ENCODE results near the gene TXNDC16. TPM values are rescaled to one million over a fixed set of nuclear protein-coding genes. Genes with fewer than 3 reads are reported as not detected.

TXNDC16 gene
- total RNA-seq, 1 experiment from 2014 or later: 13.2 TPM

DNA sequence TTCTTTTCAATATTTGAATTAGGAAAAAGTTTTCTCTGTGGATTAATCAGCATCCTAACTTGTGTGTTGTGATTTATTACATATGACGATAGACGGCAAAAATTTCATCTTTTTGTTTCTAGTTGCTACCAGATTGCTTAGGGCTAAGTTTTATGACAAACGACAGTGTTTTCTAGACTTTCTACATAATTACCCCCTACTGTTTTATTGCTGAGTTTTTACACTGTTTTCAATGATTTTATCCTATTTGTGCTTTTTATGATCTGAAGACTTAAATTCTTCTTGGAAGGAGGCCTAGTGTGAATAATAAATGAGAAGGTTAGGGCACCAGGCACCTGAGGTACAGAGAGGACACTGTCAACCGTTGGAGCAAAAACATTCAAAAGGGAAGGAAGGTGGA lies 88.1 kb downstream of the TXNDC16 start:
- Mint-ChIP-seq H3K4me1 (no peaks in the 10 kb centered on the region), H3K4me3 (no peak overlapping the region), H3K27me3 (ENCODE audit: low read depth) (no peaks in the 10 kb centered on the region; the same call in 1 of the 2 replicates), H3K36me3 (ENCODE audit: insufficient read depth in 1 of 3, low read depth in 3 of 3) (peaks cover 7 to 17% (median 15%) of the 10 kb centered on the region in 3 experiments; a peak in 6 of 7 replicates), H3K9me3 (peaks cover 0 to 6% of the 10 kb centered on the region in 2 experiments; a peak in 4 of 5 replicates), H3K27ac (no peak overlapping the region; a peak in 1 of 7 replicates)
- Histone ChIP-seq H3K23ac (ENCODE audit: insufficient read length, low read depth, low read length) (no peak overlapping the region), H3K56ac (ENCODE audit: insufficient read length, low read depth, low read length) (no peak overlapping the region), H3K4me2 (ENCODE audit: insufficient read depth, insufficient read length, low read length) (no peak overlapping the region), H3K4ac (ENCODE audit: low read depth, low read length) (no peak overlapping the region), H3K79me2 (ENCODE audit: insufficient read depth, low read length) (no peaks in the 10 kb centered on the region), H2AK5ac (ENCODE audit: insufficient read length, low read length) (no peak overlapping the region), H4K91ac (ENCODE audit: insufficient read length, low read depth, low read length) (no peak overlapping the region), H4K5ac (ENCODE audit: insufficient read length, low read depth, low read length) (no peak overlapping the region), H3K27ac (ENCODE audit: insufficient read length, low read depth, low read length) (no peak overlapping the region), H3K4me1 (ENCODE audit: insufficient read depth, low read length) (no peaks in the 10 kb centered on the region), H2BK20ac (ENCODE audit: low read depth, low read length, poor library complexity, severe bottlenecking) (no peak overlapping the region), H3K79me1 (ENCODE audit: insufficient read depth, low read depth, low read length, poor library complexity, severe bottlenecking) (no peaks in the 10 kb centered on the region), H2AFZ (ENCODE audit: low read length) (no peak overlapping the region), H3K9ac (ENCODE audit: extremely low read depth, insufficient read length, low read length) (no peak overlapping the region), H3K9me3 (ENCODE audit: control insufficient read depth, low read depth, low read length) (no peaks in the 10 kb centered on the region), H2BK120ac (ENCODE audit: low read depth, low read length, poor library complexity, severe bottlenecking) (no peak overlapping the region), H2BK5ac (ENCODE audit: insufficient read length, low read length) (no peak overlapping the region), H2BK12ac (ENCODE audit: insufficient read length, low read depth, low read length) (no peak overlapping the region), H4K8ac (replicated peaks; ENCODE audit: insufficient read length, low read depth, low read length) (no peak overlapping the region), H3K18ac (ENCODE audit: insufficient read length, low read depth, low read length) (no peak overlapping the region), H4K20me1 (ENCODE audit: control insufficient read depth, insufficient read depth, insufficient read length) (no peaks in the 10 kb centered on the region), H3T11ph (ENCODE audit: low read length) (no peak overlapping the region), H2BK15ac (ENCODE audit: low read depth, low read length) (no peak overlapping the region), H3K23me2 (ENCODE audit: insufficient read length, low read depth, low read length, poor library complexity, severe bottlenecking) (no peaks in the 10 kb centered on the region), H3K14ac (ENCODE audit: insufficient read depth, low read length) (no peak overlapping the region), H3K27me3 (ENCODE audit: insufficient read depth, low read length) (no peaks in the 10 kb centered on the region)
- no peak for DNase-seq
- TF ChIP-seq, protein P1, sequence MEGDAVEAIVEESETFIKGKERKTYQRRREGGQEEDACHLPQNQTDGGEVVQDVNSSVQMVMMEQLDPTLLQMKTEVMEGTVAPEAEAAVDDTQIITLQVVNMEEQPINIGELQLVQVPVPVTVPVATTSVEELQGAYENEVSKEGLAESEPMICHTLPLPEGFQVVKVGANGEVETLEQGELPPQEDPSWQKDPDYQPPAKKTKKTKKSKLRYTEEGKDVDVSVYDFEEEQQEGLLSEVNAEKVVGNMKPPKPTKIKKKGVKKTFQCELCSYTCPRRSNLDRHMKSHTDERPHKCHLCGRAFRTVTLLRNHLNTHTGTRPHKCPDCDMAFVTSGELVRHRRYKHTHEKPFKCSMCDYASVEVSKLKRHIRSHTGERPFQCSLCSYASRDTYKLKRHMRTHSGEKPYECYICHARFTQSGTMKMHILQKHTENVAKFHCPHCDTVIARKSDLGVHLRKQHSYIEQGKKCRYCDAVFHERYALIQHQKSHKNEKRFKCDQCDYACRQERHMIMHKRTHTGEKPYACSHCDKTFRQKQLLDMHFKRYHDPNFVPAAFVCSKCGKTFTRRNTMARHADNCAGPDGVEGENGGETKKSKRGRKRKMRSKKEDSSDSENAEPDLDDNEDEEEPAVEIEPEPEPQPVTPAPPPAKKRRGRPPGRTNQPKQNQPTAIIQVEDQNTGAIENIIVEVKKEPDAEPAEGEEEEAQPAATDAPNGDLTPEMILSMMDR (conservative IDR thresholded peaks at IDR 0.05): no peak
- WGBS (ENCODE audit: extremely low coverage, insufficient read length, low lambda C conversion rate): no CpG with 5 or more reads among the region's 4 CpGs

Measured in H9 (cell line).